HG02798 (cell line): ENCODE data around the gene TNFAIP1.

Experiments
- ATAC-seq: cut with Tn5 transposase; IDR thresholded peaks from one replicate; pipeline ENCODE4 v1.9.1; 2021; ENCODE audit warnings: mild to moderate bottlenecking; ENCODE audit not compliant: unreplicated experiment, poor library complexity

The TNFAIP1 gene

DNA sequence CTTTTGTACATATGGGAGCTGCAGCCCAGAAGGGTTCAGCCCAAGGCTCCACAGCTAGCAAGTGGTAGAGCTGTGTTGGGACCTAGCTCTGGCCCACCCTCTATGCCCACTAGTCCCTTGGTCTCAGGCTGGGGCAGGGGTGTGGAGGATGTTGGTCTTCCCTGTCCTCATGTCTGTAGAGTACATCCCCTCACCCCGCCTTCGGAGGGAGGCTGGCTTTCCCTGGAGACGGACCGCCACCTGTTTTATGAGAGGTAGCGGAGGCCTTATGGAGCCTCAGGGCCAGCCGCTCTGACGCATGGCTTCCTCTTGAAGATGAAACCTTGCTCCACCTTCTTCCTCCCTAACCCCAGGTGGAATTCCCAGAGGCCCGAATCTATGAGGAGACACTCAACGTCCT lies 8.4 kb downstream of the TNFAIP1 start:
- no peak for ATAC-seq

DNA sequence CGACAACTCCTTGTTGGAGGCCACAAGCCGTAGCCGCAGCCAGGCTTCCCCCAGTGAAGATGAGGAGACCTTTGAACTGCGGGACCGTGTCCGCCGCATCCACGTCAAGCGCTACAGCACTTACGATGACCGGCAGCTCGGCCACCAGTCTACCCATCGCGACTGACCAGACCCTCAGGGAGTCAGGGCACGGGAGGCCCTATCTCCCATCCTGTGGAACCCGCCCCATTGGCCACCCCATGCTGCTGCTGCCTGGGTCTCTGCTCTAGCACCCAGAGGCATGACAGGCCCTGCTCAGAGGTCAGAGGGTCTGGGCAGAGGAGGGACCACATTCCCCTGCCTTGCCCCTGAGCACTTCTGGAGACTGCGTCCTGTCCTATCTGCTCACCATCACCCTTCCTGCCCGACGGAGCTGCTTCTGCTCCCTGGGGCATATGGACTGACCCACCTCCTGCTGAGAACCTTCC lies 8.9 kb downstream of the TNFAIP1 start:
- ATAC-seq: no peak

DNA sequence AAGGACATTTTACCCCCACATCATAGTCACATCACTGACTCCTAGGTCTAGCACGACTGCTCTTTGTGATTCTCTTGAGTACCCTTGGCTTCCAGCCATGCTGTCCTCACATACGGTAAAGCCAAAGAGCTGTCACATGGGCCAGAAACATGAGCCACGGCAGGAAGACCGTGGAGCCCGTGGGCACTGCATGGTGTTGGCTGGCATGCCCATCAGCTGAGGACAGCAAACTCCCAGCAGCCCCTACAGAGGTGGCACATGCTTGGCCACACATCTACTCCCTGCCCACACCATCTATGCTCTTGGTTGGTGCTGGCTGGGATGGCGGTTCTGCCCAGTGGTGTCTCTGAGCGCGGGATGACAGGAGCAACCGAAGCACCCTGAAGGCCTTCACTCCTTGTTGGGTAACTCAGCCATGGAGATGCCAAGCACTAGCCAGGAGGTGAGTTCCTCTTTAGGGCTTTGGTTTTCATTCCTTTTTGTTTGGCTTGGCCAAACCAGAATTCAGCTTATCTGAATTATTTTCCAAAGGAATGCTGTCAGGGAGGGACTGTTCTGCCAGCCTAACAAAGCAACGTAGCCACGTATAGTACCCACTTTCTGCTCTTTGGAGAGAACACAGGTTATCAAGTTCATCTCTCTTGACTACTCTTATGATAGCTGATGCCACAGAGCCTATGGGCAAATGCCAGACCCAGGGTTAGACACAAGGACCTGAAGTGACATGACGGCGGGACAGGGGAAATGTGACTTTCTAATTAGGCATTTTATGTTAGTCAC lies 10.0 kb downstream of the TNFAIP1 start:
- no peak for ATAC-seq

DNA sequence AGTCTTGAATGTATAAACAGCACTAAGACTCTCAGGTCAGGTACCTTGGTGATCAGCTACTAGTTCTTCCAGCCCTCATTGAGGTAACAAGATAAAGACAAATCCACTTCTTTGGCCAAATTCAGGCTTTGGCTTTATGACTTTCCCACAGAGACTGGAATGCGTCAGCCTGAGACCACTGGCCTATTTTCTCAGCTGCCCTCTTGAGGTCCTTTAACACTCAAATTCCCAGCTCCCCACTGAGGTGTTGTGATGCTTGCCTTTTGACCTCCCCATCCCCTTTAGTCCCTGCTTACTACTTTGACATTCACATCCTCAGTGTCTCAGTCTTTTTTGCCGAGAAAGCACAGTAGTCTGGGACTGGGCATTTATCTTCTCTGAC lies 10.6 kb downstream of the TNFAIP1 start:
- no peak for ATAC-seq

DNA sequence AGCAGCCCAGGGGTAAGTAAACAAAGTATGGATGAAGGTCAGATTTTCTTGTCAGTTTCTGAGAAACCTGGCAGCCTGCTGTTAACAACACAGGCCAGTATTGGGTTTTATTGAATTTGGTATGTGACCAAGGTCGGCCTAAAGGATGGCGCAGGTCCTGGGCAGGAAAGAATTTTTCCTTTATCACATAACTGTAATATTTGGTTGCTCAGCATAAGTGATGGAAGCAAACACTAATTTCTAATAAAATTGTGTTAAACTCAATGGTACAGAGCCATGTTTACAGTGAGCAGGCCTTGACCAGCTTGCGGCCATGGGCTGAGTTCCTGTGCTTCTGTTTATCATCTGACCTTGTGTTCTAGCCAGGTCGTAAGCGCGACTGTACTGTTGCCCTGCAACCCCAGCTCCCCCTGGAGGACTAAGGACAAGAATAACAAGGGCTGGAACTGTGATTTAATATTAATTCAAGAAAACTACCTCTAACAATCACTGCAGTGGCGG lies 11.2 kb downstream of the TNFAIP1 start:
- ATAC-seq: no peak

DNA sequence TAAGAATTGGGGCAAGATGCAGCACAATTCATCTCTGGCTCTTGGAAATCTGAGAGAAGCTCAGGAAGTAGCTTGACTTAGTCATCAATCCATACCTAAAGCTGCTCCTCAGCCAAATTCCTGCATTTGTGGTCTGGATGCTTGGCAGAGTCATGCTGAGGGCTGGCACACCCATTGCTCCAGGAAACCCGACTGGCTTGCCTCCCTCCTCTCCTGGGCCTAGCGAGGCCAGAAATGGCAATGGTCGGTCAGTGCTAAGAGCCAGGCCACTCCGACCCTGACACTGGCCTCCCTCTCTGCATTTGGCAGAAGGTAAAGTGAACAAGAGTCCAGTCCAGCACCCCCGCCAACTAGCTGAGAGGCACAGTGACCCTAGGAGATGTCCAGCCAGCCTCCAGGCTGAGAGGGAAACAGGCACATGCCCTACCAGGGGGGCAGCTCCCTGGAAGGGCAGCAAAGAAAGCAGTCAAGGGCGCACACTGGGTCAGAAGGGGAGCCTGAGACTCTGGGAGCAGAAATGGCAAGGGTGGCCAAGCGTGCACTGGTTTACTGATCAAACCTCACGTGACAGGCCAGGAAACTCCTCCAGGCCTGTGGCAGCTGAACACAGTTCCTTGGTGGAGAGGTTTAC lies 11.8 kb downstream of the TNFAIP1 start:
- no peak for ATAC-seq

DNA sequence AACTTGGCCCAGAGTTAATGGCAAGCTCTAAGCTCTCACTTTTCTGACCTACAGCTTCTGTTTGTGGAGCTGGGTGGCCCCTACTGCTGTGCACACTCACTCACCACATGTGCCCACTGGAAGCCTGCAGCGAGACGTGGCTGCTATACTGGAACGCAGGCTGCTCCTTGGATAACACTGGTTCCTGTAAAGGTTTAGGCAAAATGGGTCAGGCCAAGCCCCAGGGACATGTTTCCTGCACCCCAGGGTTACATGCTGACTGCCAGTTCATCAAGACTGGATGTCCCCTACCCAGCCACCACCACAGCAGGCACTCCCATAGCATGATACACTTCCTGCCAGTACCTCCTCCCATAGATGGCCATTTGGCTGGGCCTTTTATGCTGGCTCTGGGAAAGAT lies 13.4 kb downstream of the TNFAIP1 start:
- no peak for ATAC-seq

DNA sequence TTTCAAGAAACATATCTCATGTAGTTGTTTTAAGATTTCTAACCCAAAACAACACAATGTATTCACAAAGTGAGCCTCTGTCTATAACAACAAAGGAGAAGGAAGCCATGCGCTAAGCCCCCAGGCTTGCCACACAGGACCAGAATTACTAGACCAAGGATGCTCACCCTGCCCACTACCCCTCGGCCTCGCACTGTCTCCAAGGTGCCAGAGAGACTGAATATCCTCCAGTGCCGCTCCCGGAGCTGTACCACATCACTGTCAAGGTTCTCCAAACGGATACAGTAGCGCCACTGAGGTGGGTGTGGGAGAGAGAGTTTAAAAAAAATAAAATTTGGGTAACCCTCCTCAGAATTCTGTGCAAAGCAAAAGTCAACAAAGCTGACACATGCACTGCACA lies 14.7 kb downstream of the TNFAIP1 start:
- no peak for ATAC-seq

DNA sequence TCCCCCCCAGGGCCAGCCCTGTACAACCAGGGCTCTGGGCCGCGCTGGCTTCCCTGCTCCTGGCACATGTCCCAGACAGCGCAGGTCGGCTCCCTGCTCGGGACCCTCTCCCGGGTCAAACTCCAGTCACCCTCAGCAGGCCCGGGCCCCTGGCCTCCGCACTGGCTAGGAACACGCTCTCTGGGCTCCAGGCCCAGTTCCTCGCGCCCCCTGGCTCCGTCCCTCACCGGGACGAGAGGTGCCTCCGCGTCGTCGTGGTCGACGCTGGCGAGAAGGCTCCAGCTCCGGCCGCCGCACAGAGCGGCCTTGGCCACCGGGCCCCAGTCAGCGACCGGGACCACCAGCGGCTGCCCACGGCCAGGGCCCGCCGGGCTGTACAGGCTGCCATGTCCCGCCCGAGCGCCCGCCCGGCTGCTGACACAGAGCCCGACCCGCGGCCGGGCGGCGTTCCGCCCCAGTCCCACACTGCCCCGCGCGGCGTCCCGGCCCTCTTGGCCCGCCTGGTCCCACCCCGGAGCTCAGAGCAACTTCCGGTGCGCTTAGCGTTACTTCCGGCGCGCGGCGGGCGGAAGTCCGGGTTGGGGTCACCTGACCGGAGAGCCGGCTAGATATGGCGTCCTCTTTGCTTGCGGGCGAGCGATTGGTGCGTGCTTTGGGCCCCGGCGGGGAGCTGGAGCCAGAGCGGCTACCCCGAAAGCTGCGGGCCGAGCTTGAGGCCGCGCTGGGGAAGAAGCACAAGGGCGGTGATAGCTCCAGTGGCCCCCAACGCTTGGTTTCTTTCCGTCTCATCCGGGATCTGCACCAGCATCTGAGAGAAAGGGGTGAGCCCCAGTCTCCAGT lies 21.7 kb downstream of the TNFAIP1 start, which contains the start of gene POLDIP2:
Gene POLDIP2 (minus strand): TSS at position 467 of the 840 bp plus-strand sequence. CDS start 79 bp downstream, at position 388.
- ATAC-seq: peak; percentile 99

DNA sequence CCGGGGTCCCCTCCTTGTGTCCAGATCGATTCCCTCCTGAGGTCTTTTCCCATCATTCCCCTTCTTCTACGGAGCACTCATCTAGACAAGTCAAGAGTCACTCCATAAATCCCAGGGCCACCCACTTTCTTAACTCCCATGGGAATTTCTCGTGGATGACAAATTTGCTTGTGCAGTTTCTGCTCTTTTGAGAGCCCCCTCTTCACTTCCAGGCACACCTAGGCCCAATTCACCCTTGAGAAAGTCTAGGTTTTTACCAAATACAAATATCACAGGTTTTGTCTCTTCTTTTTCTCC lies 22.3 kb downstream of the TNFAIP1 start:
- ATAC-seq: no peak

DNA sequence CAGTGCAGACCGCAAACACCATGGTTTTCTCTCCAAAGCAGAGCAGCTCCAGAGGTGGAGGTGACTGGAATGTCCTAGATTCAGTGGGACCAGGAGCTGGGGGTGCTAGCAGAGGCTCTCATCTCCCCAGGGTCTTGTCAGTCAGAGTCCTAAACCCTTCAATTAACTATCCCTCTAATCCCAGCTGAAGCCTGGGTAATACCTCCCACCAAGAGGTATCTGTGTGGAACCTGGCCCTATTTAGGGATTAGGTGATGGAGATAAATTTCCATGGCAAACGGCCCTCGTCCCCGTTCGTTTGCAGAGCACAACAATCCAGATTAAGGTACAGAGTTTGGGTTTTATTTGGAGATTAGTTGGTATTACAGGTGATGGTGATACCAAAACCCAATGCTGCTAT lies 27.6 kb downstream of the TNFAIP1 start:
- ATAC-seq: no peak

DNA sequence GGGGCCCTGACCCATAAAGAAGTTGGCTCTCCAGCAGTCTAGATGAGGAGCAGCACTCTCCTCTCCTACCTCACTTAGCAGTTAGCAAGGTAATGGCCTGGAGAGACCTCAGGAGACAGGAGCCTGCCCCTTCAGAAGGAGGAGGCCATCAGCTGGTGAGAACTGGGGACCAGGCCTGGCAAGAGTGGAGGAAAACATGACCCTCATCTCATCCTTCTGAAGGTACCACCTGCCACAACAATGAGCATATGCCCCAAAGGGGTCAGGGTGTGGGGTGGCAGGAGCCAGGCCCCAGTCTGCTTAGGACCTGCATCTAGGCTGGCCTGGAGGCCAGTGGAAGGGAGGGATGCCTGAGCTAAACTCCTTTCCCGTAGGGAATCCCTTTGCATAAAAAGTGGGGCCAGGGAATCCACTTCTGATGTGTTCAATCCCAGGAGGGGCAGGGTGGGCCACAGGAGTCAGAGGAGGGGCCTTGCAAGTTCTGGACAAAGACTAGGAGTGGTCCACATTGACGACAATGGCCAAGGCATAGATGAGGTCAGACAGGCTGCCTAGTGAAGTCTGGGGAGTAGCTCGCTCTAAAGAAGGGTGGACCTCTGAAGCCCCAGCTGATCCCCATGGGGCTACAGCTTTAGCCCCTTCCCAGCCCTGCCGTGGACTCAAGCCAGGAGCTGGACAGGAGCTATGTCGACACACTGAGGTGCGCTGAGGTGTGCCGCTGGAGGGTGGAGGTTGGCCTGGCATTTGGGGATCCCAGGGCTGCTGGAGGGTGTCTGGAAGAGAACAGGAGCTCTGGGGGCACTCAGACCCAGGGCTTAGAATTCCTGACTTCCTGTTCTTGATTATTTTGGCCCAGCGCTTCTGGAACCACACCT lies 28.5 kb downstream of the TNFAIP1 start:
- no peak for ATAC-seq

DNA sequence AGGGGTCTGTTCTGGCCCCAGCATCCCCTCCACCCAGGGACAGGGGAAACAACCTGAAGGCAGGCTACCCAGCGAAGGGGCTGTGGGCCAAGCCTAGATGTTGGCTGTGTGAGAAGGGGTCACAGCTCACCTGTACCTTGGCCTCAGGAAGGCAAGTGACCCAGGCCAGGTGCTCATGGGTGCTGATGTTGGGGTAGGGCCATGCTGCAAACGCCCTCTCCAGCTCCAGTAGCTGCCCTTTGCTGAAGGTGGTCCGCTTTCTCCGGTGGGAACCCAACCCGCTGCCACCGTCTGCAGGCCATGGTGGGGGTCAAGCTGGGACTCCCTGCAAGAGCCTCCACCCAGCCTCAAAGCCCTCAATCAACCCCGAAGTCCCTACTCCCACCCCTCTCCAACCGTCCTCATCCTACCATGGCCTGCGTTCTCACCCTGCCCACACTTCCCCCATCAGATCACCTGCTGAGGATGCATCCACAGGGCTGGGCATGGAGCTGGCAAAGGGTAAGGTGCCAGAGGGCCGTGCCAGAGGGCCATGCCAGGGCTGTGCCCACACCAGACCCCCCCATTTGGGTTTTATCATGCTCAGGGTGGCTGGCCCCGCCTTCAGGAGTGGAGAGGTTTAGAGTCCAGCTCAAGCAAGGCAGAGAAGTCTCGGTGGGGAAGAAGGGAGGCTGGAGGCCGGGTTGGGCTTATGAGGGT lies 29.3 kb downstream of the TNFAIP1 start, which contains the start of gene SEBOX:
Gene SEBOX (minus strand): TSS at position 535 of the 699 bp plus-strand sequence. CDS start 48 bp downstream, at position 487.
- ATAC-seq: no peak

DNA sequence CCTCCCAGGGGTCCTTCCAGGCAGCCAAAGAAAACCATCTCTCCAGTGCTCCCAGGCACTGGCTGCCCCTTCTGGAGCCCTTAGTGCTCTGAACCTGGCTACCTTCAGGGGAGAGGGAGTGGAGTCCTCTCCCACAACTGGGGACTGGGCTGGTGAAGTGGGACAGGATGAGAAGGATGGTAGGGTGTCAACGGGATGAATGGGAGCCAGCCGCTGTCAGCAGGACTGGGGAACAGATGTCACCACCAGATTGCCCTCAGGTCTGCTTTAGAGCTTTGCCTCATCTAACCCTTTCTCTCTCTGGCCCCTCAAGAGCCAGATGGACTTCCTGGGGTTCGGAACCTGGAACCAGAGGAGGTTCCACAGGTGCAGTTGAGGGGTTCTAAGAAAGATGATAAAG lies 29.9 kb downstream of the TNFAIP1 start:
- ATAC-seq: no peak

DNA sequence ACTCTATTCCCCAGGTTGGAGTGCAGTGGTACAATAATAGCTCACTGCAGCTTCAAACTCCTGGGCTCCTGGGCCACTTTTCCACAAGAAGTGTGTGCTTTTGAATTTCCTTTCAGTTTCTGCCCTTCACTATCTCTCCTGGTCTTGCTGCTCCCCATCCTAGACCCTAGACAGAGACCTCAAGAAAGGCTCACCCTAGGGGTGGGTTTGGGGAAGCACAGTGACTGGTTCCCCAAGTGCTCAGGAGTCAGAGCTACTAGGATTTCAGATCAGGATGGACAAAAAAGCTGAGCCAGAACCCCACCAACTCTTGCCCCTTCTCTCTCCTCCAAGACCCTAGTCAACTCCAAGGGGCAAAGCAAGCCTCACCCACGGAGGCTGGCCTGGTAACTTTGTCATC lies 31.0 kb downstream of the TNFAIP1 start:
- no peak for ATAC-seq

DNA sequence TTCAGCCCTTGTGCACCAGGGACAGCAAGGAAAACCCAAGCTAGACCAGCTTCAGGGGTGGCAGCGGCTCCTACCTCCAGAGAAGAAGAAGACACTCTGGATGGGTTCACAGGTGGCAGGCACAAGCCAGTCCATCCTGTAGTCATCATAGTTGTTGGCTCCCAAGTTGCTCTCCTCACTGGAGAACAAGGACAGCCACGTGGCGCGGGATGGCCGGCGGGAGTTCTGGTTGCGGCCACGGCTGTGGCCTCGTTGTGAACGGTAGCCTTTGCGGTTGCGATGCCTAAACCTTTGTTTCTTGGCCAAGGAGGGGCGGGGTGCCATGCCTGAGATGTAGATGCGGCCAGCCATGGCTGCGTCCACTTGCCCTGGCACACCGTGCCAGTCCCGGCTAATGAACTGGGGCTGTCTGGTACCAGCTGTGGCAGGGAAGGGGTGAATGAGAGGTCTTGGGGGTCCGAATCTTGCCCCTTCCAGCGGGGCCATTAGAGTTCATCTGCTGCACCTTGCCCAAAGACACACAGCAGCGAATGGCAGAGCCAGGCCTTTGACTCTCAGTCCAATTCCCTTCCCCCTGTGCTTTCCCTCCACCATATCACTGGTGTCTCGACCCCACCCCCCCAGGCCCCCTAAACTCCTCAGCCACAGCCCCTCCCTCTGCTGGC lies 32.2 kb downstream of the TNFAIP1 start:
- no peak for ATAC-seq

DNA sequence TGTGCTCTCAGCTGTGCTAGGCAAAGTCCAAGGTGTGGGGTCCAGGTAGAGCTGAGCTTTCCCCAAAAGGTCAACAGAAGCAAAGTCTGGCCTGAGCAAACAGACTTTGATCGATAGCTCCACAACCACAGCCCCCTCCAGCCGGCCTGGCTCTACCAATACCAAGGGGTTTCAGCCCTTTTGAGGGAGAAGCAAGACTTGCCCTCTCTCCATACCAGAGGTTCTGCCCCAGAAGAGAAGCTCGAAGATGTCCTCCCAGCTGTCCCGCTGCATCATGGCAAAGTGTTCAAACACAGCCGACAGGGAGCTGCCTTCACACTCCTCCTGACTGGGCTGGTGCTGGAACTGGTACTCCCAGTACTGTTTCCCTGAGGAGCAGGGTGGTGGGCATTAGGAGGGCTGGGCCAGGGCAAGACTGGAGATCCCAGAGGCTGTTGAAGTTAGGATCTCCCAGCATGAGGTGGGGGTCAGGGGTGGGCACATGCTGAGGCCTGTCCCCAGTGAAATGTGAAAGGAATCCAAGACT lies 32.8 kb downstream of the TNFAIP1 start:
- no peak for ATAC-seq

DNA sequence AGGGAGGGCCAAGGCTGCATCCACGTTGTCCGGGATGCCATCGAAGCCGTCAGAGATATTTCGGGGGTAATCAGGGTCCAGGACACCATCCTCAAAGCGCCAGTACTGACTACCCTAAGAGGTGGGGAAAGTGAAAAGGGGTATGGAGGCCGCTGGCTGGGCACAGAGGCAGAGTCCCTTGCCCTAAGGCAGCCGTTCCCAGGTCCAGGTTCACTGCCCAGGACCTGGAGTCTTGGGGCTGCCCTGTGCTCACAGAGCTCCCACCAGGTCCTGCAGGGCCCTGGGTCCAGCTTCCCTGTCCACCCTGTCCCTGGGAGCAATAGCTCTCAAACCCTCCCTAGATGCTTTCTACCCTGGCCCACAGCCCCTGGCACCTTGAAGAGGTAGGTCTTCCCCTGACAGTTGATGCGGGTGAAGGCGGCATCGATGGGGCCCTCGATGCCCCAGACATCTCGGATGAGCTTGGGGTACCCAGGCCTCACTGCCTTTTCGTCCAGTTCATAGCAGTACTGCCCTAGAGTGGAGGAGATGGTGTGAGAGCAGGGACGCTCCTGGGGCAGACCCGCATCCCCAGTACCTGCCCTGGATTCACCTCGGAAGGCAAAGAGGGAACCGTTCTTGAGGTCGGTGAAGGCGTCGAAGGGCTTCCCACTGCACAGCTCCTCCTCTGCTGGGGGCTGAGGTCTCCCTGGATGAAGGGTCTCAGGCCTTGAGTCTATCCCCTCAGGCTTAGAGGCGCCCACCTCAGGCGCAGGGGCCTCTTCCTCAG lies 33.5 kb downstream of the TNFAIP1 start:
- no peak for ATAC-seq
